H54 (cell line): ENCODE data around the gene TMEM156.
"Not testable (repeated sequence)": the region's sequence is repeated elsewhere in the genome, so short reads cannot be mapped to it uniquely, and the experiment has no call there.

Source experiments
- DNase-seq: peaks from one replicate; pipeline ENCODE4 v3.0.0; 2011; ENCODE audit warnings: low spot score, mixed read lengths; ENCODE audit not compliant: insufficient read length
- FAIRE-seq: peaks from 3 replicates; lab custom pipeline; 2011; peaks lifted over from hg19 to GRCh38; lab: Jason Lieb, UNC
- POLR2A ChIP-seq: IDR thresholded peaks from 2 replicates; pipeline ENCODE4 v1.6.1; 2011; ENCODE audit warnings: low read depth, mild to moderate bottlenecking, low read length

The TMEM156 gene

DNA sequence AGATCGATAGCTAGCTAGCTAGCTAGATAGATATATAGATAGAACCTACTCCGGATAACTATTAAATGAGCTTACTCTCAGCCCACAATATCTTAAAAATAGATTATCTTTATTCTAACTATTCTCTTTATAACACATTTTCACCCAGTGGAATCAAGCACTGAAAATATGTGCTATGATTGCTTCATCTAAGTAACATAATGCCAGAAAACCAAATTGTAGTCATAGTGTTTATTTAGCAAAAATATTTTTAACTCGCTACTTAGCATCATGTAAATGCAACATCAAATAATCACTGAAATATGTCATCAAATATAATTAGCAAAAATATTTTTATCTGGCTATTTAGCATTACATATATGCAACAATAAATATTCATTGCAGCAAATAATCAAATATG lies 1.5 kb downstream of the TMEM156 start:
- TF ChIP-seq POLR2A, result no peak
- no peak for FAIRE-seq

DNA sequence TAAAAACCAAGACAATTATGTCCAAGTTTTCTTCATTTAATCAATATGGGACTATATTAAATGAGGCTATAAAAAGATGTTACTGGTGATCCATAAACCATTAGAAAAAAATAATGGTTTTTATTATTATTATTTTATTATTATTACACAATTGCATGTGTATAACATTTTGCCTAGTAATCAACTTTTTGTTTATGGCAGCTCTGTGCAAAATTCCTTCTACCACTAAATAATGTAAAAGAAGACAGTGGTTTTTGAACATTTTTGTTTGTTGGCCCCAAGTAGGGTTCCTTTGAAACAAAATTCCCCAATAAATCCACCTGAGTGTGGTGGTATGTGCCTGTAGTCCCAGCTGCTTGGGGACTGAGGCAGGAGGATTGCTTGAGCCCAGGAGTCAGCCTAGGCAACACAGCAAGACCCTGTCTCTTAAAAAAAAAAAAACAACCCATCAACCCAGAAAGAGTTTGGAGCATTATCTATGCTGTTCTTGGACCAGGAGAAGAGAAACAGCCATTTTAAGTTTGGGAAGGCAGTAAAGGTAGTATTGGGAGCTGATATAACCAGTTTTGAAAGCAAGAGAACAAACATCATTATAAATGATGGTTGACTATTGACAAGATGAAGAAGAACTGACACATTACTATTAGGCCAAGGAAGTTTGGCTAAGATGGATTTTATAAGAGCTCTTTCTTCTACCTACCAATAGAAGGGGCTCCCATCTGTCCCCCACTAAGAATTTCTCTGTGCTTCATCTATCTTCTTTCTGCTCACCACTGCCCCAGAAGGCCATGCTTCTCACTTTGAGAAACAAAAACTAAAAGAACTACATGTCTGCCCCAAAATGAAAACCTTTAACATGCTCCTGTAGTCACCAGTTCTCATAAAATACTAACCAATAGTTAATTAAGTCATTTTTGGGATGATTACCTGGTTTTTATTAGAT lies 2.2 kb downstream of the TMEM156 start:
- no peak for DNase-seq
- FAIRE-seq, result no peak
- TF ChIP-seq POLR2A, result no peak

More for the DNA sequence above, 1.5 kb downstream of the TMEM156 start:
- DNase-seq, result no peak

DNA sequence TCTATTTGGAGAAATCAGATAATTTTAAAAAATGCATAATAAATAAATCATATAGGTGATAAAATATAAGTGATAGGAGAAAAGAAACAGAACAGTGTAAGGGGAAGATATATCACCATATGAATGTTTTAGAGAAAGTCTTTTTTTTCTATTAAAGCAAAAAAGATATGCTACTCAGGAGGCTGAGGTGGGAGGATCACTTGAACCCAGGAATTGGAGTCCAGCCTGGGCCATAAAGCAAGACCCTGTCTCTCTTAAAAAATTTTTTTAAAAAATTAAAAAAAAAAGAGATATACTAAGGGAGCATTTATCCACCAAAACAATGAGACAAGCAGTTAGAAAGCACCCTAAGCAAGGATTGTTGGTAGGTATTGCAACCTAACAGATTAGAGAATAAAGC lies 6.1 kb downstream of the TMEM156 start:
- no peak for FAIRE-seq

DNA sequence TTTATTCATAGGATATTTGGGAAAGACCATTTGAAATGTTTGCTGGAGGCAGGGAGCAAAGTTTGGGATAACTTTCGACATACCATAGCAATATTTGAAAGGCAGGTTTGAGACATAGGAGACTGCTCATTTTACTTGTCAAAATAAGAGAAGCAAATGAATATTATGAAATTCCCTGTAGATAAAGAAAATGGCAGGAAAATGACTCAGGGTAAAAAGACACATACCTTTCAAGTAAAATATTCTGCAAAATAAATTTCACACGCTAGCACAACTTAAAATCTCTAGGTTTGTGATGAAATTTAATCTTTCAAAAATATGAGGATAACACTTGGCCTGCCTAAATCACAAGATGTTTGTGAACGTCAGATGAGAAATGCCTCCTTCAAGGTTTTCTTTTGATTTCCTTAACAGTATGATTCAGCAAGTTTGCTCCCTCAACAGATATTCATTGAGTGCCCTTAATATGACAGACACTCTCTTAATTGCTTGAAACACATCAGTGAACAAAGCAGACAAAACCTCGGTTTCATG lies 6.6 kb downstream of the TMEM156 start:
- TF ChIP-seq POLR2A, result no peak
- DNase-seq (no peak), FAIRE-seq (no peak)

More for the DNA sequence above, 6.1 kb downstream of the TMEM156 start:
- DNase-seq, result no peak
- no peak for TF ChIP-seq POLR2A

DNA sequence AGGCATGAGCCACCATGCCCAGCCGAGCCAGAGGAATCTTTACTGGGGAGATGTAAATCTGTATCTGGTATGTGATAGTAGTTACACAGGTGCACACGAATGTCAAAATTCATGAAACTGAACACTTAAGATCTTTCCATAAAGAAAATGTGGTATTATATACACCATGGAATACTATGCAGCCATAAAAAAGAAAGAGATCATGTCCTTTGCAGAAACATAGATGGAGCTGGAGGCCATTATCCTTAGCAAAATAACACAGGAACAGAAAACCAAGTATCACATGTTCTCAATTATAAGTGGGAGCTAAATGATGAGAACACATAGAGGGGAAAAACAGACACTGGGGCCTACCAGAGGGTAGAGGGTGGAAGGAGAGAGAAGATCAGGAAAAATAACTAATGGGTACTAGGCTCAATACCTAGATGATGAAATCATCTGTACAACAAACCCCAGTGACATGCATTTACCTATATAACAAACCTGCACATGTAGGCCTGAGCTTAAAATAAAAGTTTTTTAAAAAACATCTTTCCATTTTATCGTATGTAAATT lies 7.8 kb downstream of the TMEM156 start:
- DNase-seq (no peak), FAIRE-seq (no peak)
- TF ChIP-seq POLR2A, result no peak

DNA sequence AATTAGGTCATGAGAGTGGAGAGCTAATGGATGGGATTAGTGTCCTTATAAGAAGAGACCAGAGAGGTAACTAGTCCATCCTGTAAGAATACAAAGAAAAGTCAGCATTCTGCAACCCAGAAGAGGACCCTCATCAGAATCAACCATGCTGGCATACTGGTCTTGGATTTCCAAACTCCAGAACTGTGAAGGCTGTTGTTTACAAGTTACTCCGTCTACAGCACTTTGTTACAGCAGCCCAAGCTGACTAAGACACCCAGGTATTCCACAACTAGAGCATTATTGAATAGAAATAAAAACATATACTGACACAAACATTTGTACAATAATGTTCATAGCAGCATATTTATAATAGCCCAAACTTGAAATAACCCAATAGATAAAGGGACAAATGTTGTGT lies 9.2 kb downstream of the TMEM156 start:
- FAIRE-seq (no peak), DNase-seq (no peak)
- TF ChIP-seq POLR2A, result no peak

DNA sequence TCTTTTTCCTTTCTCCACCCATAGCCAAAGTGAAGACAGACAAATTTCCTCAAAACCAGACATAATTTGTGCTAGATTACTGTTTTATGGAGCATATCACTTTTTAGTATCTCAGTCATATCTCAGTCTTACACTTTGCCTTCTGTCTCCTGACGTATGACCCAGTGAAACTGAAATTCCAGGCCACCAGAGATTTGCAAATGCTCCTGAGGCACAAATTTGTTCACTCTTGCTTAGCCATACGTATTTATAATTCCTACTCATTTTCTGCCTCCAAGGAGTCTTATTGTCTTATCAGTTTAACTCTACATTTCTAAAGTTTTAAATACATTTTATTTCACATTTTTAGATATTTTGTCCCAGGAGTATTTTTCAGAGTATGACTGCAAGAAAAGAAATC lies 10.0 kb downstream of the TMEM156 start:
- FAIRE-seq (no peak), DNase-seq (no peak)
- TF ChIP-seq POLR2A, result no peak

DNA sequence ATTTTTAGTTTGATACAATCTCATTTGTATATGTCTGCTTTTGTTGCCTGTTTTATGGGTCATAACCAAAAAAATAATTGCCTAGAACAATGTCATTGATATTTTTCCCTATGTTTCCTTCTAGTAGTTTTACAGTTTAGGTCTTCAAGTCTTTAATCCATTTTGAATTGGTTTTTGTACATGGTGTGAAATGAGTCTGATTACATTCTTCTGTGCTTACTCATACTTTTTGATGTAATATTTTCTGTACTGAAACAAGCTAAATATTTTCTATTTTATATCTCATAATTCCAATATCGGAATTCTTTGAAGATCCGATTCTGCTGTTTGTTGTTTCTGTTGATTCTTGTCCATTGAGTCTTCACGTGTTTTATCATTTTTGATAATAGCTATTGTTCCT lies 10.6 kb downstream of the TMEM156 start:
- FAIRE-seq (no peak), DNase-seq (no peak)
- no peak for TF ChIP-seq POLR2A

DNA sequence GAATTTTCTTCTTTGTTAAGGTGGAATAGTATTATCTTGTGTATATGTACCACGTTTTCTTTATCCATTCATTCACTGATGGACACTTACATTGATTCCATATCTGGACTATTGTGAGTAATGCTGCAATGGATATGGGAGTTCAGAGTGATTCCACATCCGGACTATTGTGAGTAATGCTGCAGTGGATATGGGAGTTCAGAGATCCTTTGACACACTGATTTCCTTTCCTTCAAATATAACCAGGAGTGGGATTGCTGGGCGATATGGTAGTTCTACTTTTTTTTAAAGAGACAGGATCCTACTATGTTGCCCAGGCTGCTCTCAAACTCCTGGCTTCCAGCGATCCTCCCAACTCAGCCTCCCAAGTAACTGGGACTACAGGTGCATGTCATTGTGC lies 12.1 kb downstream of the TMEM156 start:
- TF ChIP-seq POLR2A, result no peak
- DNase-seq (no peak), FAIRE-seq (peak; percentile 23)

DNA sequence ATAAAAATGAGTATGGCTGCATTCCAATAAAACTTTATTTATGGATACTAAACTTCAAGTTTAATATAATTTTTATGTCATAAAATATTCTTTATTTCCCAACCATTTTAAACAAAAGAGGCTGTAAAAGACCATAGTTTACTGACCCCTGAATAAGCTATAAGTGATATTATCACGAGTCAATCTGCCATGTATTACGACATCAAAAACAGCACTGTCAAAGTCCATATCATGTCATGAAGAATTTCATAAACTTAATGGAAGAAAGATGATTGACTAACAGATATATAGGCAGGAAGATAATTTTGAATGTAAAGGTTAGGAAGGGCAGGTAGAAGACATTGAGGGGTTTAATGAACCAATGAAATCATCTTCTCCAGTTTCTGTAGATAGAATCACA lies 18.2 kb downstream of the TMEM156 start:
- FAIRE-seq (no peak), DNase-seq (no peak)
- no peak for TF ChIP-seq POLR2A

DNA sequence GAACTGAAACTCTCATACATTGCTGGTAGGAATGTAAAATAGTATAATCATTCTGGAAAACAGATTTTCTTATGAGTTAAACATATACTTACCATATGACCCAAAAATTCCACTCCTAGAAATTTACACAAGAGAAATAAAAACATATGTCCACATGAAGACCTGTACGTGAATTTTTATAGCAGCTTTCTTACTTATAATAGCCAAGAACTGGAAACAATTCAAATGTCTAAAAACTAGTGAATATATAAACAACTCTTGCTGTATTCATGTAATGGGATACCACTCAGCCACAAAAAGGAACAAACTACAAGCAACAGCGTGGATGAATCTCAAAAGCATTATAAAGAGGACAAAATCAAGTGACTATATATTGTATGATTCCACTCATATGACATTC lies 27.5 kb downstream of the TMEM156 start:
- FAIRE-seq (no peak), DNase-seq (no peak)
- no peak for TF ChIP-seq POLR2A

DNA sequence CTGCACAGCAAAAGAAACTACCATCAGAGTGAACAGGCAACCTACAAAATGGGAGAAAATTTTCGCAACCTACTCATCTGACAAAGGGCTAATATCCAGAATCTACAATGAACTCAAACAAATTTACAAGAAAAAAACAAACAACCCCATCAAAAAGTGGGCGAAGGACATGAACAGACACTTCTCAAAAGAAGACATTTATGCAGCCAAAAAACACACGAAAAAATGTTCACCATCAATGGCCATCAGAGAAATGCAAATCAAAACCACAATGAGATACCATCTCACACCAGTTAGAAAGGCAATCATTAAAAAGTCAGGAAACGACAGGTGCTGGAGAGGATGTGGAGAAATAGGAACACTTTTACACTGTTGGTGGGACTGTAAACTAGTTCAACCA lies 30.2 kb downstream of the TMEM156 start:
- FAIRE-seq, result not testable (repeated sequence)

DNA sequence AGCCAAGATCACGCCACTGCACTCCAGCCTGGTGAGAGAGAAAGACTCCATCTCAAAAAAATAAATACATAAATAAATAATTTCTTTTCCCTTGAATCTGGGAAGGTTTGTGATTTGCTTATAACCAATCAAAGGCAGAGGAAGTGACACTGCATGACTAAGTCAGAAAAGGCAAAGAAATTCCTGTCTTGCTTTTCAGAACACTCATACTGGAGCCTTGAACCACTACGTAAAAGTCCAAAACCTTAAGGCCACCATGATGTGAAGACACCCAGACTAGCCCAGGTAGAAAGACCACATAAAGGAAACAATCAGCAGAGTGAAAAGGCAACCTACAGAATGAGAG lies 36.6 kb downstream of the TMEM156 start:
- no peak for DNase-seq
- TF ChIP-seq POLR2A, result no peak
- FAIRE-seq, result no peak

More for the DNA sequence above, 30.2 kb downstream of the TMEM156 start:
- not testable (repeated sequence) for DNase-seq

DNA sequence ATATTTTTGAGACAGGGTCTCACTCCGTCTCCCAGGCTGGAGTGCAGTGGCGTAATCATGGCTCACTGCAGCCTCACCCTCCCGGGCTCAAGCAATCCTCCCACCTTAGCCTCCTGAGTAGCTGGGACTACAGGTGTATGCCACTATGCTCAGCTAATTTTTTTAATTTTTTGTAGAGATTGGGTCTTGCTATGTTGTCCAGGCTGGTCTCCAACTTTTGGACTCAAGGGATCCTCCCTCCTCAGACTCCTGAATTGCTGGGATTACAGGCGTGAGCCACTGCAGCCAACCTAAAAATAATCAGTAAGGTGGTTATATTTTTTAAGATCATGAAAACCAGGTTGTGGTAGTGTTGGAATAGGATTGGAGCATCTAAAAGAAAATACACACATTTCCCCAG lies 38.1 kb downstream of the TMEM156 start:
- TF ChIP-seq POLR2A, result no peak
- no peak for DNase-seq
- FAIRE-seq, result no peak
